Measurements from ENCODE around the gene RANBP2.

DNA sequence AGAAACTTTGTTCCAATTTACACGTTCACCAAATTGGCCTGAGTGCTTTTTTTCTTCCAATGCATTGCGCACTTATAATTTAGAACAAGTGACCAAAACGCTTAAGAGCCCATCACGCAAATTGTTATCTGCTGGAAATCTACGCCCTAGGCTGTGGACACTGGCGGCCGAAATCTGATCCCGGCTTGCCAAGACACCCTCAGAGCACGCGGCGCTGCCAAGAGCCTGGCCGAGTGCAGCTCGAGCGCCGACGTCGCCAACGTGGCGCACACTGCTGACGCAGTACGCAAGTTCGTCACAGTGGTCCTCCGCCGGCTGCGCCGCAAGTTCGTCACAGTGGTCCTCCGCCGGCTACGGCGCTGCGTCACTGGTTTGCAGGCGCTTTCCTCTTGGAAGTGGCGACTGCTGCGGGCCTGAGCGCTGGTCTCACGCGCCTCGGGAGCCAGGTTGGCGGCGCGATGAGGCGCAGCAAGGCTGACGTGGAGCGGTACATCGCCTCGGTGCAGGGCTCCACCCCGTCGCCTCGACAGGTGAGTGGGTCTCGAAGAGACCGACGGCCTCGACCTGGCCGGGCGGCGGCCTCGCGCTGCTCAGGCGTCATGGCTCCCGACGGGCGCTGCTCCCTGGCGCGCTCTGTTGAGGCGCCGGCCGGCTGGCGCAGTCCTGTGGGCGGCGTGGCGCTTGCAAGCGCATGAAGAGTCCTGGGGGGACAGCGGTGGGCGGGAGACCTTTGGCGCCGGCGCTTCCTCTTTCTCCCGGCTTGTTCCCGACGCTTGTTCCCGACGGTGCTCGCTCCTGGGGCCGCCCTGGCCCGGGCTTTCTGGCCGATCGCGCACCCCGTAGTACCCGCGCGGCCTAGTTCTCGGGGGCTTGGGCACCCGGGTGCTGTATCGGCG, at the start of gene RANBP2:
- TF ChIP-seq, protein P1, sequence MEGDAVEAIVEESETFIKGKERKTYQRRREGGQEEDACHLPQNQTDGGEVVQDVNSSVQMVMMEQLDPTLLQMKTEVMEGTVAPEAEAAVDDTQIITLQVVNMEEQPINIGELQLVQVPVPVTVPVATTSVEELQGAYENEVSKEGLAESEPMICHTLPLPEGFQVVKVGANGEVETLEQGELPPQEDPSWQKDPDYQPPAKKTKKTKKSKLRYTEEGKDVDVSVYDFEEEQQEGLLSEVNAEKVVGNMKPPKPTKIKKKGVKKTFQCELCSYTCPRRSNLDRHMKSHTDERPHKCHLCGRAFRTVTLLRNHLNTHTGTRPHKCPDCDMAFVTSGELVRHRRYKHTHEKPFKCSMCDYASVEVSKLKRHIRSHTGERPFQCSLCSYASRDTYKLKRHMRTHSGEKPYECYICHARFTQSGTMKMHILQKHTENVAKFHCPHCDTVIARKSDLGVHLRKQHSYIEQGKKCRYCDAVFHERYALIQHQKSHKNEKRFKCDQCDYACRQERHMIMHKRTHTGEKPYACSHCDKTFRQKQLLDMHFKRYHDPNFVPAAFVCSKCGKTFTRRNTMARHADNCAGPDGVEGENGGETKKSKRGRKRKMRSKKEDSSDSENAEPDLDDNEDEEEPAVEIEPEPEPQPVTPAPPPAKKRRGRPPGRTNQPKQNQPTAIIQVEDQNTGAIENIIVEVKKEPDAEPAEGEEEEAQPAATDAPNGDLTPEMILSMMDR (conservative IDR thresholded peaks at IDR 0.05): no peak
- no peak for TF ChIP-seq EZH2 (IDR thresholded peaks at IDR 0.05; ENCODE audit: low read depth)
